AG10803 (cell line): Measurements from ENCODE around the gene LRCH2.

Experiments
- DNase-seq: peaks from one replicate; pipeline ENCODE4 v3.0.0; 2010; ENCODE audit warnings: low read depth
- H3K4me3 ChIP-seq: 2 replicates; pipeline ENCODE4 v1.5.1; 2011; ENCODE audit warnings: mild to moderate bottlenecking, low read length, control low read depth
- TF ChIP-seq, protein P1 (sequence below): conservative IDR thresholded peaks from 2 replicates; pipeline ENCODE4 v1.5.1; 2011; ENCODE audit warnings: mild to moderate bottlenecking, low read length, control low read depth, inconsistent platforms

LRCH2 gene

DNA sequence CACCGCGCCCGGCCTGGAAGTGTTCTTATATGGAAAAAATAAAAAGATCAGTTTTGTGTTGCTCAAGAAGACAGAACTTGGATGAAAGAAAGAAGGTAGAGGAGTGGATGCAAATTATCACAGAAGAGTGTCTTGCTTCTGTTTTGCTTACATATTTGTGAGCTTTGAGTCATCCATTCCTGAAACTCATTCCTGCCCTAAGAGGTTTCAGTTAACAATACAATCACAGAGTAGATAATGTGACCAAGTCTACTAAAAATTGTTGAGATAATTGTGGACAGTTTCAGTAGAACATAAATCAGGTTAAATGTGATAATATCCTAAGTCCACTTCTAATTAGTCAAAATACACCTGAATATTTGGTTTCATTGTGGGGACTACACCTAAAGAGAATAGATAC, 26.4 kb upstream of the LRCH2 start:
- no peak overlapping the region for H3K4me3 ChIP-seq
- TF ChIP-seq, protein P1, sequence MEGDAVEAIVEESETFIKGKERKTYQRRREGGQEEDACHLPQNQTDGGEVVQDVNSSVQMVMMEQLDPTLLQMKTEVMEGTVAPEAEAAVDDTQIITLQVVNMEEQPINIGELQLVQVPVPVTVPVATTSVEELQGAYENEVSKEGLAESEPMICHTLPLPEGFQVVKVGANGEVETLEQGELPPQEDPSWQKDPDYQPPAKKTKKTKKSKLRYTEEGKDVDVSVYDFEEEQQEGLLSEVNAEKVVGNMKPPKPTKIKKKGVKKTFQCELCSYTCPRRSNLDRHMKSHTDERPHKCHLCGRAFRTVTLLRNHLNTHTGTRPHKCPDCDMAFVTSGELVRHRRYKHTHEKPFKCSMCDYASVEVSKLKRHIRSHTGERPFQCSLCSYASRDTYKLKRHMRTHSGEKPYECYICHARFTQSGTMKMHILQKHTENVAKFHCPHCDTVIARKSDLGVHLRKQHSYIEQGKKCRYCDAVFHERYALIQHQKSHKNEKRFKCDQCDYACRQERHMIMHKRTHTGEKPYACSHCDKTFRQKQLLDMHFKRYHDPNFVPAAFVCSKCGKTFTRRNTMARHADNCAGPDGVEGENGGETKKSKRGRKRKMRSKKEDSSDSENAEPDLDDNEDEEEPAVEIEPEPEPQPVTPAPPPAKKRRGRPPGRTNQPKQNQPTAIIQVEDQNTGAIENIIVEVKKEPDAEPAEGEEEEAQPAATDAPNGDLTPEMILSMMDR, result no peak
- peak; percentile 49 for DNase-seq

DNA sequence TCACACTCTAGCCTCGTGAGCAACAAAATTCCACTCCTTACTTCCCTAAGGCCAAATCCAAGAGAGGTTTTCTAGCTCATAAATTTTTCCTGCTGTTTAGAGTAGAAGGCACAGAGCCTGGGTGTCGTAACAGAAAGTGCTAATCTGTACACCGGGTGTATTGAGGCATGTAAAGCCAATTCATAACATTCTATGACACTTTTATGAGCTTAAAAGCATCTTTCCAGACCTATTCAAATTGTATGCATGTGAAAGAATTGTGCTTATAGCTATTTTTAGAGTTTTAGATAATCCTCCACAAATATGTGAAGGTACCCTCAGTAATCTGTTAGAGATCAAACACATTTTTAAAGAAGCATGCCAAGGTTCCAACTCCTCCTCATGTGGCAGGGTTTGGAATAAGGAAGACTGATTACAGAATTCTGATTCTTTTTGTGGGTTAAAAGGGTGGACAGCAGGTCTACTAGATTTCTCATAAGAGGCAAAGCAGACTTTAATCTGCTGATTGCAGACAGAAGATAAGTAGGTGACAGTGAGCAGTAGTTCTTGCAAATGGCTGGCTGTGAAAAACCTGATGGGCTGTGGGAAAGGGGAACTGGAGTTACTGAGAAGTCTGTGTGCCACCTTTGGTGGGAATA, 25.5 kb upstream of the LRCH2 start:
- TF ChIP-seq, protein P1, result no peak
- peak; percentile 51 for DNase-seq
- H3K4me3 ChIP-seq, result no peak overlapping the region

DNA sequence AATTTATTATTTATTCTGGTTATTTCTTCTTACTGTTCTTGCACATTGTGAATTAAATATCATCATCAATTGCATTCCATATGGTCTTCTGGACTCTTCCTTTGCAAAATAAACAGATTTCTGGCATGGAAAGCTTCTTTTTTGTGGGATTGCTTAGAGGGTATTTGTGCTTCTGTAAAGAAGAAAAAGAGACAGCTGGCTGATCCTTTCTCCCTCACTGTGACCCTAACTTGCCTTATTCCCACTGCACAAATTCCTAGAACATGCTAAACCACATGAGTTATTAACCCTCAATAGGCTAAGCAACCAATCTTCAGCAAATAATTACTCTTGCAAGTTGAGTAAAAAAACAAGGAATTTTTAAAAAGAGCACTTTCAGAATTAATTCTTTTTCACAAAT, 23.8 kb upstream of the LRCH2 start:
- H3K4me3 ChIP-seq, result no peak overlapping the region
- TF ChIP-seq, protein P1, result no peak
- no peak for DNase-seq

DNA sequence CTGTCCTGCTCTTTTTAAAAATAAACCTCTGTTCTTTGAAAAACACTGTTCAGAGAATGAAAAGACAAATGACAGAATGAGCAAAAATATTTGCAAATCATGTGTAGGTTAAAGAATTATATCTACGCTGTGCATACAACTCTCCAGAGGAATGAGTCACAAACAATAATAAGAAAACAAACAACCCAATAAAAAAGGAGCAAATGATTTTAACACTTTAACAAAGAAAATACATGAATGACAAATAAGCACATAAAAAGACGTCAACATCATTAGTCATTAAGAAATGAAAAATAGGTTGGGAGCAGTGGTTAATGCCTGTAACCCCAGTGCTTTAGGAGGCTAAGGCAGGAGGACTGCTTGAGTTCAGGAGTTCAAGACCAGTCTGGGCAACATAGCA, 21.1 kb upstream of the LRCH2 start:
- no peak overlapping the region for H3K4me3 ChIP-seq
- TF ChIP-seq, protein P1, result no peak
- no peak for DNase-seq

DNA sequence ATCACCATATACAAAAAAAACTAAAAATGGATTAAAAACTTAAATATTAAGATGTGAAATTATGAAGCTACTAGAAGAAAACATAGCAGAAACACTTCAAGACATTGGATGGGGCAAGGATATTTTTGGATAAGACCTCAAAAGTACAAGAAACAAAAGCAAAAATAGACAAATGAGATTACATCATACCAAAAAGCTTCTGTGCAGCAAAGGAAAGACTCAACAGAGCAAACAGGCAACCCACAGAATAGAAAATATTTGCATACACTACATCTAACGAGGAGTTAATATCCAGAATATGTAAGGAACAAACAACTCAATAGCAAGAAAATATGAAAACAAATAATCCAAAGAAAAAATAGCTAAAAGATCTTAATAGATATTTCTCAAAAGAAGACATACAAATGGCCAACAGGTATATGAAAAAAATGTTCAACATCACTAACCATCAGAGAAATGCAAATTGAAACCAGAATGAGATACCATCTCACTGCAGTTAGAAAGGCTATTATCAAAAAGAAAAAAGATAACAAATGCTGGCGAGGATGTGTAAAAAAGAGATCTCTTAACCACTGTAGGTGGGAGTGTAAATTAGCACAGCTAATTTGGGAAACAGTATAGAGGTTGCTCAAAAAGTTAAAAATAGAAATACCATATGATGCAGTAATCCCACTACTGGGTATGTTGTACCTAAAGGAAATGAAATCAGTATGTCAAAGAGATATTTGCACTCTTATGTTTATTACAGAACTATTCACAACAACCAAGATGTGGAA, 17.8 kb upstream of the LRCH2 start:
- H3K4me3 ChIP-seq, result no peak overlapping the region
- no peak for DNase-seq
- TF ChIP-seq, protein P1, result no peak

DNA sequence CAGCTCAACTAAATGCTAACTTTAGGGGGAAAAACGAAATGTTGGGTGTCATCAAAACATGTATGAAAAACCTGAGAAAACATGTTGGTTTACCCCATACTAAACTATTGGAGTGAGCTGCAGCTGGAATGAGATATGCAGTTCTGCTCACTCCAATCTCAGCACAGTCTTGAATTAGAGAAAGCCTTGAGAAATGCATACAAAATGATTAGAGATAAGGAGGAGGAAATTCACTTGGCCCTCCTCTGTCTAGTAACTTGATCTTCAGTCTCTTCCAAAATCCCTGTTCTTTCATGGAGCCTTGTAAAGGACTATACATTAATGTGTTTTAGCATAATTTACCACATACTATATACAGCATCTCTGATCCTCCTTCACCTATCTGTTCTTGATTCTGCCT, 3.2 kb upstream of the LRCH2 start:
- no peak for DNase-seq
- TF ChIP-seq, protein P1, result no peak
- no peak overlapping the region for H3K4me3 ChIP-seq

DNA sequence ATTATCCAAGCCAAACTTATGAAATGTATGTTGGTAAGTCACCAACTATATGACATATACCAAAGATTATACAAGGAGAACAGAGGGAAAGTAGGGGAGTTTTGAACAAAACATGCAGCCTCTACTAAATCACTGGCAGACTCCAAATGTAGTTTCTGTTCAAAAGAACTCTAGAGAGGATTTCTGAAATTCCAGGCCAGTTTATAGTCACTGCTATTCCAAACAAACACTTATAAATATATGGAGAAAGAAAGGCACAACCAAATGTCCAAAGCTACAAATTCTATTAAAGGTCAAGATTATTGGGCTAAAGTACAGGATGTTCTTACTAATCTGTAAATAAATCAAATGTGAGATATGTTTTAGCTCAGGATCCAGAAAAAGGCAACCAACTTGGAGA, 2.7 kb upstream of the LRCH2 start:
- H3K4me3 ChIP-seq, result no peak overlapping the region

More for the DNA sequence above, 2.7 kb upstream of the LRCH2 start:
- TF ChIP-seq, protein P1, result no peak
- DNase-seq, result no peak
